Stomach (tissue), 9 donors: ENCODE data around the gene IPO9. TPM values are rescaled to one million over a fixed set of nuclear protein-coding genes. Genes with fewer than 3 reads are reported as not detected.
A peak's percentile ranks its signal among the peaks of the same experiment; 100 is the strongest.

ENCODE experiments used
- DNase-seq, 2 donors: peaks; one replicate each; pipeline versions ENCODE4 v3.0.0 to v3.0.0-alpha.2; 2013 to 2019
- H3K27ac ChIP-seq, 5 donors: fragments of 200-600 bp in 4 of 5; sonication (generic) in 4 of 5; one replicate each; pipeline ENCODE4 v1.5.1; 2013 to 2019; ENCODE audit warnings: mild to moderate bottlenecking in 1 of 5, moderate library complexity in 1 of 5
- H3K27me3 ChIP-seq, 3 donors: fragments of 200-600 bp; sonication (generic); one replicate each; pipeline ENCODE4 v1.5.1; 2017 to 2019; ENCODE audit warnings: mixed run types in 1 of 3
- H3K36me3 ChIP-seq, 4 donors: fragments of 200-600 bp; sonication (generic); 1 replicate in 3 of 4; 2 replicates in 1 of 4; pipeline ENCODE4 v1.5.1; 2016 to 2019
- H3K4me1 ChIP-seq, 4 donors: fragments of 200-600 bp; sonication (generic); one replicate each; pipeline ENCODE4 v1.5.1; 2016 to 2019
- H3K4me3 ChIP-seq, 4 donors: fragments of 200-600 bp; sonication (generic) in 3 of 4; one replicate each; pipeline ENCODE4 v1.5.1; 2016 to 2019; ENCODE audit warnings: mild to moderate bottlenecking in 1 of 4
- H3K9me3 ChIP-seq, 4 donors: fragments of 200-600 bp; sonication (generic); one replicate each; pipeline ENCODE4 v1.5.1; 2016 to 2019
- CTCF ChIP-seq, 7 experiments: fragments of 450-650 bp in 4 of 7; fragments of 200-600 bp in 3 of 7; sonication (generic) in 3 of 7; IDR thresholded peaks; one replicate each; pipeline ENCODE4 v1.5.1; 2016 to 2019; ENCODE audit warnings: antibody characterized with exemption in 7 of 7, control low read depth in 2 of 7, mild to moderate bottlenecking in 1 of 7
- EP300 ChIP-seq: sonication (generic); formaldehyde crosslinking; IDR thresholded peaks from one replicate; pipeline ENCODE4 v1.6.1; 2017; ENCODE audit warnings: antibody characterized with exemption
- POLR2A ChIP-seq, 4 donors: fragments of 450-650 bp; IDR thresholded peaks; one replicate each; pipeline ENCODE4 v1.6.1; 2016; ENCODE audit warnings: antibody characterized with exemption in 4 of 4, control low read depth in 2 of 4, mild to moderate bottlenecking in 1 of 4, moderate library complexity in 1 of 4
- POLR2AphosphoS5 ChIP-seq, 3 donors: sonication (generic); formaldehyde crosslinking; IDR thresholded peaks; one replicate each; pipeline ENCODE4 v1.6.1; 2016; ENCODE audit warnings: antibody characterized with exemption in 3 of 3
- WGBS, 5 donors: extraction: QIAGEN DNeasy Blood & Tissue Kit in 3 of 5; methylation state at CpG; one replicate each; pipeline versions ENCODE4 v1.1.5 to v1.1.7; 2013 to 2018; 5-methylcytosine and 5-hydroxymethylcytosine counted together
- intact Hi-C: fragments of 100-400 bp; cut with DNase I; formaldehyde crosslinking; loops from one replicate; pipeline ENCODE4 v1.15.1; 2023; ENCODE audit warnings: low total_unique reads
- polyA plus RNA-seq, 3 donors: library from polyadenylated mRNA; stranded (reverse); fragments of 200-250 nt; gene quantifications; one replicate each; pipeline ENCODE4 v1.2.3, GENCODE V29; 2013
- small RNA-seq, 4 donors: library from RNA; depleted of rRNA; stranded (forward); fragments of <200 nt; gene quantifications; one replicate each; pipeline ENCODE3, GENCODE V24; 2016
- total RNA-seq, 5 donors: library from RNA; depleted of rRNA; stranded (reverse); fragments of >200 nt; gene quantifications; one replicate each; pipeline versions ENCODE4 v1.1.0 to v1.2.3, GENCODE V29; 2014 to 2016
- donor health status: healthy with polysubstance abuse.
- donor health status: Bipolar disorder and iron deficiency.
- donor health status: healthy.

Gene IPO9
- total and polyA plus RNA-seq, 8 donors: 5.2 to 27.9 (median 12.1) TPM

- H3K9me3 ChIP-seq: no peaks in the 10 kb centered on the region
- H3K36me3 ChIP-seq: peaks cover 0 to 27% (median 5%) of the 10 kb centered on the region in 4 donors
- H3K4me1 ChIP-seq: peaks cover 0 to 38% (median 7%) of the 10 kb centered on the region in 4 donors
- H3K27me3 ChIP-seq: no peaks in the 10 kb centered on the region
- DNase-seq: no peak
- no peak overlapping the region for H3K4me3 ChIP-seq
- intact Hi-C loops: no loop called here
- 74 to 83% (median 79%) methylated on average over 3 of the region's 3 CpGs for WGBS, 5 donors
- TF ChIP-seq CTCF (IDR thresholded peaks at IDR 0.05) (no peak), POLR2AphosphoS5 (IDR thresholded peaks at IDR 0.05) (no peak), POLR2A (IDR thresholded peaks at IDR 0.05) (no peak), EP300 (no peak)
- peak overlapping the region in 3 of 5 donors; percentile 14 to 73 (median 43) for H3K27ac ChIP-seq
Observed at GRCh38 chr1:201928266-201928665, 99.3 kb downstream of the IPO9 start.

GRCh38 chr1:201930137-201930536, 101.2 kb downstream of the IPO9 start:
- Histone ChIP-seq H3K4me3 (no peak overlapping the region), H3K36me3 (peaks cover 0 to 27% (median 5%) of the 10 kb centered on the region in 4 donors), H3K27me3 (no peaks in the 10 kb centered on the region), H3K27ac (peak overlapping the region in 3 of 5 donors; percentile 28 to 45 (median 32)), H3K9me3 (no peaks in the 10 kb centered on the region), H3K4me1 (peaks cover 0 to 52% (median 13%) of the 10 kb centered on the region in 4 donors)
- intact Hi-C loops: no loop called here
- TF ChIP-seq POLR2A (IDR thresholded peaks at IDR 0.05): no peak
- no peak for TF ChIP-seq POLR2AphosphoS5 (IDR thresholded peaks at IDR 0.05)
- DNase-seq: no peak
- 53 to 69% (median 60%) methylated on average over 4 of the region's 4 CpGs for WGBS, 5 donors

GRCh38 chr1:201930803-201931202, 101.8 kb downstream of the IPO9 start:
- Histone ChIP-seq H3K4me3 (no peak overlapping the region), H3K27me3 (no peaks in the 10 kb centered on the region), H3K27ac (peak overlapping the region in 2 of 5 donors; percentile 32 to 45), H3K9me3 (no peaks in the 10 kb centered on the region), H3K36me3 (peaks cover 0 to 27% (median 5%) of the 10 kb centered on the region in 4 donors), H3K4me1 (peaks cover 0 to 47% (median 13%) of the 10 kb centered on the region in 4 donors)
- DNase-seq: no peak
- WGBS, 5 donors: 41 to 56% (median 47%) methylated on average over 5 of the region's 5 CpGs
- no peak for TF ChIP-seq POLR2A (IDR thresholded peaks at IDR 0.05)
- no peak for TF ChIP-seq EP300
- TF ChIP-seq POLR2AphosphoS5 (IDR thresholded peaks at IDR 0.05): no peak
- intact Hi-C loops: no loop called here

Small RNA genes lying within 50 kb of the gene (small RNA-seq; reads per million reads assigned to genes)
- gene MIR1231 (0 reads per million in 4 donors), gene MIR6739 (0 reads per million in 4 donors)

Other genes with a start within 250 kb of the IPO9 start
- 10 to 100 TPM in 3 of 5 donors, 1 to 10 TPM in 1, under 1 TPM in 1; 0.87 to 33.3 (median 10.3) TPM for gene SHISA4, start 59.7 kb downstream of the IPO9 start, total RNA-seq
- gene SHISA4, start 59.7 kb downstream of the IPO9 start, polyA plus RNA-seq: 10 to 100 TPM; 14.1 to 18.3 (median 14.6) TPM
- 100 to 1,000 TPM in 3 of 5 donors, 10 to 100 TPM in 2; 27.5 to 420 (median 102) TPM for gene LMOD1, start 117.4 kb downstream of the IPO9 start, total RNA-seq
- gene LMOD1, start 117.4 kb downstream of the IPO9 start, polyA plus RNA-seq: 100 to 1,000 TPM in 1 of 3 donors, 10 to 100 TPM in 2; 19.6 to 117 (median 22.9) TPM
- 10 to 100 TPM in 2 of 5 donors, 1 to 10 TPM in 3; 3.2 to 47.0 (median 7.1) TPM for gene TIMM17A, start 126.3 kb downstream of the IPO9 start, total RNA-seq
- gene TIMM17A, start 126.3 kb downstream of the IPO9 start, polyA plus RNA-seq: 10 to 100 TPM; 26.1 to 48.8 (median 37.4) TPM
- 100 to 1,000 TPM in 3 of 5 donors, 10 to 100 TPM in 2; 23.3 to 900 (median 102) TPM for gene RNPEP, start 153.5 kb downstream of the IPO9 start, total RNA-seq
- 10 to 100 TPM; 31.6 to 38.6 (median 37.6) TPM for gene RNPEP, start 153.5 kb downstream of the IPO9 start, polyA plus RNA-seq
- 1,000 to 10,000 TPM in 1 of 5 donors, 100 to 1,000 TPM in 4; 174 to 1,083 (median 289) TPM for gene ELF3, start 181.4 kb downstream of the IPO9 start, total RNA-seq
- gene ELF3, start 181.4 kb downstream of the IPO9 start, polyA plus RNA-seq: 100 to 1,000 TPM; 146 to 253 (median 242) TPM